Adrenal gland (tissue), 12 donors: ENCODE results near the gene ARHGAP32. TPM values are rescaled to one million over a fixed set of nuclear protein-coding genes. Genes with fewer than 3 reads are reported as not detected.

Experiments used
- DNase-seq, 7 donors: peaks; one replicate each; pipeline ENCODE4 v3.0.0-alpha.2; 2019 to 2020
- H3K27ac ChIP-seq, 5 donors: fragments of 200-600 bp; sonication (generic) in 4 of 5; 1 replicate in 3 of 5; 2 replicates in 2 of 5; pipeline versions ENCODE4 v1.5.1 to v1.8.0; 2016 to 2020; ENCODE audit warnings: mild to moderate bottlenecking in 1 of 5
- H3K27me3 ChIP-seq: fragments of 200-600 bp; 2 replicates; pipeline ENCODE4 v1.8.0; 2021
- H3K36me3 ChIP-seq, 2 donors: fragments of 200-600 bp; replicated peaks in 1 of 2; 1 replicate in 1 of 2; 2 replicates in 1 of 2; pipeline versions ENCODE4 v1.5.1 to v1.8.0; 2018 to 2022
- H3K4me1 ChIP-seq, 2 donors: fragments of 200-600 bp; replicated peaks in 1 of 2; 1 replicate in 1 of 2; 2 replicates in 1 of 2; pipeline versions ENCODE4 v1.5.1 to v1.8.0; 2018 to 2021
- H3K4me3 ChIP-seq, 4 donors: fragments of 200-600 bp; sonication (generic) in 3 of 4; one replicate each; pipeline ENCODE4 v1.5.1; 2016 to 2018
- H3K9me3 ChIP-seq, 3 donors: fragments of 200-600 bp; sonication (generic) in 1 of 3; replicated peaks in 1 of 3; 1 replicate in 2 of 3; 2 replicates in 1 of 3; pipeline versions ENCODE4 v1.5.1 to v1.8.0; 2016 to 2021
- POLR2A ChIP-seq, 2 donors: fragments of 450-650 bp; IDR thresholded peaks; one replicate each; pipeline ENCODE4 v1.6.1; 2017; ENCODE audit warnings: antibody characterized with exemption in 2 of 2, mild to moderate bottlenecking in 2 of 2, moderate library complexity in 1 of 2
- WGBS, 4 donors: extraction: QIAGEN DNeasy Blood & Tissue Kit in 2 of 4; methylation state at CpG; one replicate each; pipeline versions ENCODE4 v1.1.5 to v1.1.7; 2013 to 2017; 5-methylcytosine and 5-hydroxymethylcytosine counted together
- intact Hi-C, 2 donors: fragments of 100-400 bp; cut with DNase I; formaldehyde crosslinking; loops; one replicate each; pipeline versions ENCODE4 v1.14.1 to v1.15.0; 2022 to 2023
- polyA plus RNA-seq, 3 donors: library from polyadenylated mRNA; stranded (reverse); fragments of 200-250 nt in 2 of 3; fragments of 350-450 nt in 1 of 3; fragmentation: Illumina TruSeq in 1 of 3; extraction: RNeasy Lipid Tissue Mini Kit (QIAGEN cat#74804) in 1 of 3; gene quantifications; one replicate each; pipeline ENCODE4 v1.2.3, GENCODE V29; 2013 to 2014
- small RNA-seq, 2 donors: library from RNA; depleted of rRNA; stranded (forward); fragments of <200 nt; gene quantifications; one replicate each; pipeline ENCODE3, GENCODE V24; 2016
- total RNA-seq, 9 donors: library from RNA; depleted of rRNA in 4 of 9; stranded (reverse); fragments of >200 nt in 4 of 9; fragments of 120-200 nt in 1 of 9; fragmentation: NEBNext Ultra II Directional in 1 of 9; extraction: Animal tissue kit (Norgen Biotek cat#: 25700) in 1 of 9; gene quantifications; one replicate each; pipeline versions ENCODE4 v1.1.0 to v1.2.4, GENCODE V29; 2013 to 2023
- TF ChIP-seq, protein P1 (sequence below), 6 experiments: fragments of 450-650 bp in 4 of 6; fragments of 200-600 bp in 2 of 6; sonication (generic) in 1 of 6; IDR thresholded peaks; 1 replicate in 5 of 6; 2 replicates in 1 of 6; pipeline versions ENCODE4 v1.5.1 to v1.8.0; 2016 to 2021; ENCODE audit warnings: antibody characterized with exemption in 6 of 6, mild to moderate bottlenecking in 2 of 6, moderate library complexity in 1 of 6
- donor health status: healthy with polysubstance abuse.
- donor health status: Bipolar disorder and iron deficiency.
- donor health status: DM: yes; HTN: yes; CAD: no.
- donor health status: DM: no; HTN: no; CAD: no.
- donor health status: DM: no; HTN: no; CAD: no.
- donor health status: DM: yes; HTN: yes; CAD: no.

ARHGAP32 gene
- total and polyA plus RNA-seq, 12 donors: 4.0 to 50.4 (median 26.2) TPM

GRCh38 chr11:128915149-128915521, 277.0 kb downstream of the ARHGAP32 start:
- DNase-seq: no peak
- H3K4me3 ChIP-seq: no peak overlapping the region
- TF ChIP-seq, protein P1, sequence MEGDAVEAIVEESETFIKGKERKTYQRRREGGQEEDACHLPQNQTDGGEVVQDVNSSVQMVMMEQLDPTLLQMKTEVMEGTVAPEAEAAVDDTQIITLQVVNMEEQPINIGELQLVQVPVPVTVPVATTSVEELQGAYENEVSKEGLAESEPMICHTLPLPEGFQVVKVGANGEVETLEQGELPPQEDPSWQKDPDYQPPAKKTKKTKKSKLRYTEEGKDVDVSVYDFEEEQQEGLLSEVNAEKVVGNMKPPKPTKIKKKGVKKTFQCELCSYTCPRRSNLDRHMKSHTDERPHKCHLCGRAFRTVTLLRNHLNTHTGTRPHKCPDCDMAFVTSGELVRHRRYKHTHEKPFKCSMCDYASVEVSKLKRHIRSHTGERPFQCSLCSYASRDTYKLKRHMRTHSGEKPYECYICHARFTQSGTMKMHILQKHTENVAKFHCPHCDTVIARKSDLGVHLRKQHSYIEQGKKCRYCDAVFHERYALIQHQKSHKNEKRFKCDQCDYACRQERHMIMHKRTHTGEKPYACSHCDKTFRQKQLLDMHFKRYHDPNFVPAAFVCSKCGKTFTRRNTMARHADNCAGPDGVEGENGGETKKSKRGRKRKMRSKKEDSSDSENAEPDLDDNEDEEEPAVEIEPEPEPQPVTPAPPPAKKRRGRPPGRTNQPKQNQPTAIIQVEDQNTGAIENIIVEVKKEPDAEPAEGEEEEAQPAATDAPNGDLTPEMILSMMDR (IDR thresholded peaks at IDR 0.05): no peak
- TF ChIP-seq POLR2A (IDR thresholded peaks at IDR 0.05): no peak
- no peak overlapping the region for H3K27ac ChIP-seq
- intact Hi-C loops: no loop called here
- H3K27me3 ChIP-seq: no peaks in the 10 kb centered on the region
- no peaks in the 10 kb centered on the region for H3K4me1 ChIP-seq
- WGBS, 4 donors: 57 to 75% (median 73%) methylated on average over 6 of the region's 6 CpGs
- no peaks in the 10 kb centered on the region for H3K9me3 ChIP-seq
- peaks cover 0 to 31% of the 10 kb centered on the region in 2 donors for H3K36me3 ChIP-seq

Small RNAs within 50 kb of the gene (small RNA-seq; reads per million reads assigned to genes)
- gene RF00019 (0 reads per million in 2 donors), gene RNU6-874P (0 reads per million in 2 donors), gene RNU6-876P (0 reads per million in 2 donors)

Other genes starting within 250 kb of the ARHGAP32 start
- gene TP53AIP1, start 249.5 kb downstream of the ARHGAP32 start, total RNA-seq: under 1 TPM in 7 of 9 donors, not detected in 2; 0.11 to 0.83 (median 0.28) TPM
- 1 to 10 TPM in 2 of 3 donors, under 1 TPM in 1; 0.29 to 1.7 (median 1.3) TPM for gene TP53AIP1, start 249.5 kb downstream of the ARHGAP32 start, polyA plus RNA-seq
- gene BARX2, start 183.5 kb upstream of the ARHGAP32 start, total RNA-seq: not detected
- gene BARX2, start 183.5 kb upstream of the ARHGAP32 start, polyA plus RNA-seq: under 1 TPM in 1 of 3 donors, not detected in 2; 0.07 TPM